ENCODE data around the gene MFF. TPM values are rescaled to one million over a fixed set of nuclear protein-coding genes. Genes with fewer than 3 reads are reported as not detected.
"Not testable (repeated sequence)": the region's sequence is repeated elsewhere in the genome, so short reads cannot be mapped to it uniquely, and the experiment has no call there.

MFF gene
- total and polyA plus RNA-seq, 8 donors = 29.8 to 71.7 (median 44.1) TPM

- TF ChIP-seq, protein P1, sequence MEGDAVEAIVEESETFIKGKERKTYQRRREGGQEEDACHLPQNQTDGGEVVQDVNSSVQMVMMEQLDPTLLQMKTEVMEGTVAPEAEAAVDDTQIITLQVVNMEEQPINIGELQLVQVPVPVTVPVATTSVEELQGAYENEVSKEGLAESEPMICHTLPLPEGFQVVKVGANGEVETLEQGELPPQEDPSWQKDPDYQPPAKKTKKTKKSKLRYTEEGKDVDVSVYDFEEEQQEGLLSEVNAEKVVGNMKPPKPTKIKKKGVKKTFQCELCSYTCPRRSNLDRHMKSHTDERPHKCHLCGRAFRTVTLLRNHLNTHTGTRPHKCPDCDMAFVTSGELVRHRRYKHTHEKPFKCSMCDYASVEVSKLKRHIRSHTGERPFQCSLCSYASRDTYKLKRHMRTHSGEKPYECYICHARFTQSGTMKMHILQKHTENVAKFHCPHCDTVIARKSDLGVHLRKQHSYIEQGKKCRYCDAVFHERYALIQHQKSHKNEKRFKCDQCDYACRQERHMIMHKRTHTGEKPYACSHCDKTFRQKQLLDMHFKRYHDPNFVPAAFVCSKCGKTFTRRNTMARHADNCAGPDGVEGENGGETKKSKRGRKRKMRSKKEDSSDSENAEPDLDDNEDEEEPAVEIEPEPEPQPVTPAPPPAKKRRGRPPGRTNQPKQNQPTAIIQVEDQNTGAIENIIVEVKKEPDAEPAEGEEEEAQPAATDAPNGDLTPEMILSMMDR (IDR thresholded peaks at IDR 0.05) = no peak
- no peak overlapping the region for H3K4me3 ChIP-seq
- H3K4me1 ChIP-seq = no peaks in the 10 kb centered on the region
- H3K36me3 ChIP-seq = no peaks in the 10 kb centered on the region
- intact Hi-C loops (cut with DNase I) = no loop called here
- H3K27ac ChIP-seq = no peak overlapping the region
- ATAC-seq = no peak
- no peaks in the 10 kb centered on the region for H3K27me3 ChIP-seq
- no peak for FAIRE-seq
- DNase-seq = no peak
- WGBS, 2 donors = 69 to 73% methylated on average over 8 of the region's 8 CpGs
- H3K9me3 ChIP-seq = no peaks in the 10 kb centered on the region
These were observed 52.7 kb downstream of the MFF start for GRCh38 chr2:227377467-227378351.

DNA sequence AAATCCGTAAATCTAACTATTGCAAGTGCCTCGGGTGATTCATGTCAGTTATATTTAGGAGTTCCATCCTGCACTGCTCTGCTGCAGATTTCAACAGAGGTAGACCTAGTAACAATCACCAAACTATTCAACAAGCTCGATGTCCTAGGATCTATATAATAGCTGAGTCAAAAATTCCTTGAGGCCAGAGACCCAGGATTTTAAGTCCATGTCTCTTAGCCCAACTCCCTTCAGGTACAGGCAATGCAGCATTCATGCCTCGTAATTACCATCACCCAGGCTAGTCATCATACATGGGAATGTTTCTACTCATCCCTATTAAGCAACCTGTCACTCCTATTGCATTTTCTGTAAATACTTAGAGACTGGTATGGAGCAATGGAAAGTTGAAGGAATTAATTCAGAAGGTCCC, 53.3 kb downstream of the MFF start:
- no peak overlapping the region for H3K27ac ChIP-seq
- FAIRE-seq (no peak), ATAC-seq (no peak), DNase-seq (no peak)
- no peaks in the 10 kb centered on the region for H3K36me3 ChIP-seq
- H3K4me3 ChIP-seq = no peak overlapping the region
- TF ChIP-seq, protein P1 (IDR thresholded peaks at IDR 0.05) = no peak
- no peaks in the 10 kb centered on the region for H3K27me3 ChIP-seq
- H3K4me1 ChIP-seq = no peaks in the 10 kb centered on the region
- H3K9me3 ChIP-seq = no peaks in the 10 kb centered on the region
- 64 to 78% methylated on average over 4 of the region's 4 CpGs for WGBS, 2 donors
- intact Hi-C loops (cut with DNase I) = no loop called here

DNA sequence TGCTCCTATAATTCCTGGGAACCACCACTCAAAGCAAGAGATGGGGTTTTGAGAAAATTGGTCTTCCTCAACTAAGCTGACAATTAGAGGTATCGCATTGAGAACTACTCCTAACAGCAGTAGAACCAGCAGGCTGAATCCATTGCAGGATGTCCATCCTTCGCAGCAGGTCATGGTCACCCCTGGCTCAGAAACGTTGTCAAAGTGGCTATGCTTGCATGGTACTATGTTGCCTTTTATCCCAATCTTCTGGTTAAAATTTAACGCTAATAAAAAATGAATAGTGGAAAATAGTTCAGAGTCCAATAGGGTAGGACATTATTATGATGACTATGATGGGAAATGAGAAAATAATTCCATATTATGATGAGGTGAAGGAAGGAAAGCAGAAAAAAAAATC, 54.0 kb downstream of the MFF start, which contains the start of gene TM4SF20:
TSS of gene TM4SF20 (minus strand) at position 212 of the 400 bp plus-strand sequence. CDS start at position 174, 38 bp downstream.
- Histone ChIP-seq H3K27ac (no peak within 1 kb of the TSS), H3K27me3 (no peaks in the 10 kb centered on the region), H3K9me3 (no peaks in the 10 kb centered on the region), H3K4me3 (no peak within 1 kb of the TSS), H3K4me1 (no peaks in the 10 kb centered on the region), H3K36me3 (no peaks in the 10 kb centered on the region)
- TF ChIP-seq, protein P1 (IDR thresholded peaks at IDR 0.05) = no peak
- DNase-seq (no peak), ATAC-seq (no peak), FAIRE-seq (no peak)
- intact Hi-C loops (cut with DNase I) = no loop called here
- WGBS, 2 donors = 70 to 80% methylated on average over 4 of the region's 4 CpGs

DNA sequence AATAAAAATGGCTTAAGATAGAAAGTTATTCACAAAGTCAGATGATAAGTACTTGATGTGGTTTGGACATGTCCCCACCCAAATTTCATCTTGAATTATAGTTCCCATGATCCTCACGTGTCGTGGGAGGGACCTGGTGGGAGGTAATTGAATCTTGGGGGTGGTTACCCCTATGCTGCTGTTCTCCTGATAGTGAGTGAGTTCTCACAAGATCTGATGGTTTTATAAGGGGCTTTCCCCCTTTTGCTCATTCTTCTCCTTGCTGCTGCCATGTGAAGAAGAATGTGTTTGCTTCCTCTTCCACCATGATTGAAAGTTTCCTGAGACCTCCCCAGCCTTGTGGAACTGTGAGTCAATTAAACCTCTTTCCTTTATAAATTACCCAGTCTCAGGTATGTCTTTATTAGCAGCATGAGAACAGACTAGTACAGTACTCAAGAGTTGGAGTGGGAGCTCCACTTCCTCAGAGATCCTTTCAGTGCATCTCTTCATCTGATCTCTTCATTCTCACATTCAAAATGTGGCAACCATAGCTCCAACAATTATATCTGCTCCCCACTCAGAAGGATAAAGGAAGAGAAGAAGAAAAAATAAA, 57.3 kb downstream of the MFF start:
- H3K27ac ChIP-seq; H3K4me3 ChIP-seq; DNase-seq; ATAC-seq; H3K4me1 ChIP-seq; H3K9me3 ChIP-seq; FAIRE-seq; intact Hi-C loops (cut with DNase I); H3K36me3 ChIP-seq; H3K27me3 ChIP-seq: not testable (repeated sequence)
- WGBS, 2 donors = 71 to 88% methylated on average over 2 of the region's 2 CpGs

- no peaks in the 10 kb centered on the region for H3K27me3 ChIP-seq
- FAIRE-seq = no peak
- H3K9me3 ChIP-seq = no peaks in the 10 kb centered on the region
- no peak overlapping the region for H3K4me3 ChIP-seq
- no peaks in the 10 kb centered on the region for H3K36me3 ChIP-seq
- no peak for DNase-seq
- TF ChIP-seq, protein P1 (IDR thresholded peaks at IDR 0.05) = no peak
- no peak for ATAC-seq
- H3K27ac ChIP-seq = no peak overlapping the region
- H3K4me1 ChIP-seq = no peaks in the 10 kb centered on the region
- WGBS, 2 donors = 64 to 78% methylated on average over 3 of the region's 3 CpGs
- intact Hi-C loops (cut with DNase I) = no loop called here
These were observed 58.6 kb downstream of the MFF start for GRCh38 chr2:227383686-227384085.

Measured in pancreas (tissue), 10 donors.